HepG2 (cell line): Measurements from ENCODE around the gene CPED1. TPM values are rescaled to one million over a fixed set of nuclear protein-coding genes. Genes with fewer than 3 reads are reported as not detected.

Experiments
- ATAC-seq: fragments of 200-7000 bp; cut with Tn5 transposase; 3 replicates; pipeline ENCODE4 v1.9.1; 2020; ENCODE audit warnings: mild to moderate bottlenecking, moderate library complexity
- BruUV-seq: library from RNA; stranded (reverse); fragments of 400-500 nt; replicated peaks from 2 replicates; lab custom pipeline; 2021; lab: Mats Ljungman, UMichigan
- CTCF ChIA-PET: fragments of 300-600 bp; formaldehyde crosslinking; extraction: SDS; loops from one replicate; lab custom pipeline; 2021; ENCODE audit warnings: low total read pairs, inconsistent platforms, low intra/inter-chr PET ratio; lab: Yijun Ruan, JAX
- POLR2A ChIA-PET: fragments of 350-600 bp; sonication (Branson Sonifier 250); formaldehyde crosslinking; loops from one replicate; lab custom pipeline; 2020; ENCODE audit warnings: antibody characterized with exemption, inconsistent platforms; lab: Yijun Ruan, JAX
- DNase-seq: peaks from one replicate; pipeline ENCODE4 v3.0.0-alpha.2; 2015; ENCODE audit warnings: low spot score
- FAIRE-seq: peaks from 3 replicates; lab custom pipeline; 2011; peaks lifted over from hg19 to GRCh38; lab: Jason Lieb, UNC
- H2AFZ ChIP-seq: one replicate; pipeline ENCODE4 v1.6.1; 2011; ENCODE audit warnings: low read length, inconsistent platforms
- H3K27ac ChIP-seq: fragments of 300-600 bp; 3 replicates; pipeline ENCODE4 v1.8.0; 2011; ENCODE audit warnings: mixed run types, mild to moderate bottlenecking, mixed read lengths, low read length, inconsistent platforms; ENCODE audit not compliant: insufficient read depth; ENCODE audit errors: extremely low read length
- H3K27me3 ChIP-seq, 2 experiments: fragments of 200-600 bp in 1 of 2; 2 replicates in 1 of 2; 3 replicates in 1 of 2; pipeline versions ENCODE4 v1.6.0 to v1.8.0; 2011; ENCODE audit warnings: low read length in 2 of 2, mild to moderate bottlenecking in 2 of 2, moderate library complexity in 2 of 2, inconsistent platforms in 1 of 2; ENCODE audit not compliant: insufficient read depth in 2 of 2, control insufficient read depth in 1 of 2
- H3K36me3 ChIP-seq, 2 experiments: fragments of 200-600 bp in 1 of 2; replicated peaks in 1 of 2; 2 replicates in 1 of 2; 3 replicates in 1 of 2; pipeline versions ENCODE4 v1.5.1 to v1.8.0; 2011; ENCODE audit warnings: low read length in 2 of 2, inconsistent platforms in 1 of 2; ENCODE audit not compliant: insufficient read depth in 2 of 2, control insufficient read depth in 1 of 2
- H3K4me1 ChIP-seq: 2 replicates; pipeline ENCODE4 v1.5.1; 2012; ENCODE audit warnings: low read length, inconsistent platforms; ENCODE audit not compliant: insufficient read depth
- H3K4me2 ChIP-seq: 2 replicates; pipeline ENCODE4 v1.6.0; 2011; ENCODE audit warnings: low read depth, low read length, inconsistent platforms
- H3K4me3 ChIP-seq, 3 experiments: fragments of 200-600 bp in 1 of 3; sonication (generic), shearing (Covaris generic) in 1 of 3; replicated peaks in 1 of 3; 2 replicates each; pipeline ENCODE4 v1.5.1; 2011 to 2016; ENCODE audit warnings: low read length in 3 of 3, inconsistent platforms in 2 of 3, low read depth in 2 of 3, mild to moderate bottlenecking in 2 of 3, control low read depth in 1 of 3, mixed read lengths in 1 of 3; ENCODE audit not compliant: insufficient read depth in 1 of 3
- H3K79me2 ChIP-seq: one replicate; pipeline ENCODE4 v1.6.1; 2011; ENCODE audit warnings: low read length, inconsistent platforms; ENCODE audit not compliant: insufficient read depth
- H3K9ac ChIP-seq: 2 replicates; pipeline ENCODE4 v1.6.0; 2011; ENCODE audit warnings: mild to moderate bottlenecking, low read depth, low read length, inconsistent platforms; ENCODE audit not compliant: insufficient read depth
- H3K9me3 ChIP-seq: 2 replicates; pipeline ENCODE4 v1.5.1; 2012; ENCODE audit warnings: mild to moderate bottlenecking, low read length
- H4K20me1 ChIP-seq: 2 replicates; pipeline ENCODE4 v1.6.0; 2011; ENCODE audit warnings: inconsistent platforms, mild to moderate bottlenecking, low read length, moderate library complexity; ENCODE audit not compliant: insufficient read depth
- BHLHE40 ChIP-seq: IDR thresholded peaks from 2 replicates; pipeline ENCODE4 v1.6.1; 2011; ENCODE audit warnings: low read length, improper control_type of control experiment
- HMGA1 ChIP-seq: sonication (generic); formaldehyde crosslinking; conservative IDR thresholded peaks from 2 replicates; pipeline ENCODE4 v1.4.0; 2020; ENCODE audit warnings: missing genetic modification reagents
- HOXD1 ChIP-seq: sonication (generic); formaldehyde crosslinking; IDR thresholded peaks from 2 replicates; pipeline ENCODE4 v1.5.0; 2020; ENCODE audit warnings: missing genetic modification reagents
- KLF6 ChIP-seq: IDR thresholded peaks from 2 replicates; pipeline ENCODE4 v1.8.0; 2016; ENCODE audit warnings: missing biosample characterization, missing genetic modification reagents
- NFIC ChIP-seq: IDR thresholded peaks from 2 replicates; pipeline ENCODE4 v1.6.1; 2012; ENCODE audit warnings: mild to moderate bottlenecking, low read length, inconsistent platforms
- PCBP1 ChIP-seq: fragments of 200-400 bp; formaldehyde crosslinking; IDR thresholded peaks from 2 replicates; pipeline ENCODE4 v1.6.1; 2017; ENCODE audit warnings: mild to moderate bottlenecking, low read depth, low read length, borderline replicate concordance
- RNF219 ChIP-seq: sonication (generic); formaldehyde crosslinking; IDR thresholded peaks from 2 replicates; pipeline ENCODE4 v1.5.0; 2020; ENCODE audit warnings: mild to moderate bottlenecking, missing genetic modification reagents
- SKI ChIP-seq: fragments of 450-650 bp; IDR thresholded peaks from one replicate; pipeline ENCODE4 v1.6.1; 2018; ENCODE audit warnings: mild to moderate bottlenecking; ENCODE audit not compliant: partially characterized antibody
- STAG1 ChIP-seq: sonication (generic); formaldehyde crosslinking; IDR thresholded peaks from 2 replicates; pipeline ENCODE4 v1.4.0; 2020; ENCODE audit warnings: missing genetic modification reagents
- TARDBP ChIP-seq: sonication (generic); formaldehyde crosslinking; IDR thresholded peaks from 2 replicates; pipeline ENCODE4 v1.8.0; 2022; ENCODE audit warnings: mild to moderate bottlenecking, missing genetic modification reagents
- ZFP62 ChIP-seq: sonication (generic); formaldehyde crosslinking; IDR thresholded peaks from 2 replicates; pipeline ENCODE4 v1.4.0; 2020; ENCODE audit warnings: missing genetic modification reagents
- ZNF292 ChIP-seq: sonication (generic); formaldehyde crosslinking; IDR thresholded peaks from 2 replicates; pipeline ENCODE4 v1.8.1; 2022; ENCODE audit warnings: mild to moderate bottlenecking, low read depth, missing genetic modification reagents, borderline replicate concordance
- ZNF33B ChIP-seq: sonication (generic); formaldehyde crosslinking; IDR thresholded peaks from 2 replicates; pipeline ENCODE4 v1.5.1; 2020; ENCODE audit warnings: mild to moderate bottlenecking, missing genetic modification reagents
- ZNF687 ChIP-seq: sonication (generic); formaldehyde crosslinking; IDR thresholded peaks from 2 replicates; pipeline ENCODE4 v1.5.1; 2020; ENCODE audit warnings: mild to moderate bottlenecking, missing genetic modification reagents, moderate library complexity
- WGBS: methylation state at CpG from one replicate; pipeline ENCODE4 v1.1.6; 2017; ENCODE audit warnings: low lambda C conversion rate; 5-methylcytosine and 5-hydroxymethylcytosine counted together
- in situ Hi-C: cut with HindIII; loops from 2 replicates; pipeline ENCODE4 v1.10.0; 2017; ENCODE audit warnings: low pct_unique_long_range_greater_than_20kb; ENCODE audit not compliant: extremely low pct_ligation_motif_present
- intact Hi-C: fragments of 100-400 bp; cut with micrococcal nuclease; formaldehyde crosslinking; loops from one replicate; pipeline ENCODE4 v1.10.0; 2022; ENCODE audit not compliant: unreplicated experiment
- polyA plus RNA-seq, 8 experiments: library from polyadenylated mRNA; depleted of rRNA in 3 of 8; stranded (reverse) in 7 of 8; unstranded in 1 of 8; fragments of >200 nt; fragmentation: Illumina TruSeq in 4 of 8; extraction: Trizol in 4 of 8; gene quantifications; 2 replicates each; pipeline versions ENCODE4 v1.2.1 to v1.2.3, GENCODE V29; 2011 to 2016; ENCODE audit warnings: low read depth in 4 of 8, missing spikeins in 1 of 8, mixed read lengths in 1 of 8; ENCODE audit not compliant: insufficient read depth in 1 of 8
- total RNA-seq, 5 experiments: library from RNA; depleted of rRNA; stranded (reverse); fragments of >200 nt; fragmentation: Illumina TruSeq; extraction: Trizol; gene quantifications; 2 replicates each; pipeline ENCODE4 v1.2.3, GENCODE V29; 2016; ENCODE audit warnings: low read depth in 1 of 5
- TF ChIP-seq, protein P1 (sequence below): sonication (generic); formaldehyde crosslinking; IDR thresholded peaks from 2 replicates; pipeline ENCODE4 v1.5.0; 2020; ENCODE audit warnings: mild to moderate bottlenecking, missing genetic modification reagents, moderate library complexity
- TF ChIP-seq, protein P2 (sequence below): IDR thresholded peaks from 2 replicates; pipeline ENCODE4 v1.6.1; 2016; ENCODE audit warnings: control low read depth

The CPED1 gene
- total and polyA plus RNA-seq, 2 of the 13 experiments (the other 11 are each of a cell fraction or from before 2014, with no cell fraction given): 11.5 to 27.0 TPM

- in situ Hi-C loops: no loop called here
- Histone ChIP-seq H3K27me3 (peaks cover 0 to 18% of the 10 kb centered on the region in 2 experiments; a peak in 1 of 5 replicates), H3K4me1 (no peaks in the 10 kb centered on the region), H4K20me1 (no peaks in the 10 kb centered on the region)
- TF ChIP-seq BHLHE40: no peak
- TF ChIP-seq RNF219 (CRISPR knock-in tag): no peak
- no peak for TF ChIP-seq ZNF33B (CRISPR knock-in tag)
- TF ChIP-seq STAG1 (CRISPR knock-in tag): peak; percentile 16
- TF ChIP-seq KLF6 (CRISPR knock-in tag): no peak
- TF ChIP-seq, protein P1, sequence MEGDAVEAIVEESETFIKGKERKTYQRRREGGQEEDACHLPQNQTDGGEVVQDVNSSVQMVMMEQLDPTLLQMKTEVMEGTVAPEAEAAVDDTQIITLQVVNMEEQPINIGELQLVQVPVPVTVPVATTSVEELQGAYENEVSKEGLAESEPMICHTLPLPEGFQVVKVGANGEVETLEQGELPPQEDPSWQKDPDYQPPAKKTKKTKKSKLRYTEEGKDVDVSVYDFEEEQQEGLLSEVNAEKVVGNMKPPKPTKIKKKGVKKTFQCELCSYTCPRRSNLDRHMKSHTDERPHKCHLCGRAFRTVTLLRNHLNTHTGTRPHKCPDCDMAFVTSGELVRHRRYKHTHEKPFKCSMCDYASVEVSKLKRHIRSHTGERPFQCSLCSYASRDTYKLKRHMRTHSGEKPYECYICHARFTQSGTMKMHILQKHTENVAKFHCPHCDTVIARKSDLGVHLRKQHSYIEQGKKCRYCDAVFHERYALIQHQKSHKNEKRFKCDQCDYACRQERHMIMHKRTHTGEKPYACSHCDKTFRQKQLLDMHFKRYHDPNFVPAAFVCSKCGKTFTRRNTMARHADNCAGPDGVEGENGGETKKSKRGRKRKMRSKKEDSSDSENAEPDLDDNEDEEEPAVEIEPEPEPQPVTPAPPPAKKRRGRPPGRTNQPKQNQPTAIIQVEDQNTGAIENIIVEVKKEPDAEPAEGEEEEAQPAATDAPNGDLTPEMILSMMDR: peak; percentile 25; the same call in 1 of the 2 replicates
- TF ChIP-seq TARDBP (CRISPR knock-in tag): no peak
- TF ChIP-seq, protein P2, sequence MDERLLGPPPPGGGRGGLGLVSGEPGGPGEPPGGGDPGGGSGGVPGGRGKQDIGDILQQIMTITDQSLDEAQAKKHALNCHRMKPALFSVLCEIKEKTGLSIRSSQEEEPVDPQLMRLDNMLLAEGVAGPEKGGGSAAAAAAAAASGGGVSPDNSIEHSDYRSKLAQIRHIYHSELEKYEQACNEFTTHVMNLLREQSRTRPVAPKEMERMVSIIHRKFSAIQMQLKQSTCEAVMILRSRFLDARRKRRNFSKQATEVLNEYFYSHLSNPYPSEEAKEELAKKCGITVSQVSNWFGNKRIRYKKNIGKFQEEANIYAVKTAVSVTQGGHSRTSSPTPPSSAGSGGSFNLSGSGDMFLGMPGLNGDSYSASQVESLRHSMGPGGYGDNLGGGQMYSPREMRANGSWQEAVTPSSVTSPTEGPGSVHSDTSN (CRISPR knock-in tag): no peak
- no peak for TF ChIP-seq NFIC
- TF ChIP-seq HMGA1 (CRISPR knock-in tag): no peak
- no peak for TF ChIP-seq HOXD1 (CRISPR knock-in tag)
- no peak for TF ChIP-seq ZFP62 (CRISPR knock-in tag)
- no peak for TF ChIP-seq SKI
- no peak for TF ChIP-seq PCBP1
- no peak for TF ChIP-seq ZNF687 (CRISPR knock-in tag)
- TF ChIP-seq ZNF292: no peak
- TF ChIP-seq, all 625 proteins: peak for 2
- no peak overlapping the region for H3K9ac ChIP-seq
- no peaks in the 10 kb centered on the region for H3K9me3 ChIP-seq
- DNase-seq: no peak
- H3K4me2 ChIP-seq: no peak overlapping the region
- H3K27ac ChIP-seq: no peak overlapping the region
- no TSS peak for BruUV-seq
- 2% methylated on average over 3 of the region's 3 CpGs for WGBS
- POLR2A ChIA-PET: no interaction called here
- intact Hi-C loops: no loop called here
- no peak overlapping the region for H2AFZ ChIP-seq
- H3K79me2 ChIP-seq: no peaks in the 10 kb centered on the region
- no peaks in the 10 kb centered on the region for H3K36me3 ChIP-seq
- FAIRE-seq: no peak
- no peak overlapping the region for H3K4me3 ChIP-seq
- peak; percentile 55 for ATAC-seq
- CTCF ChIA-PET: no interaction called here
Measured at GRCh38 chr7:121337398-121337797, 348.9 kb downstream of the CPED1 start.
